ENCODE data around the gene ZNF500. TPM values are rescaled to one million over a fixed set of nuclear protein-coding genes. Genes with fewer than 3 reads are reported as not detected.

The ZNF500 gene
- total and polyA plus RNA-seq, 2 donors (not counting 1 experiment from before 2014, with no cell fraction given) = 12.0 to 26.5 TPM

GRCh38 chr16:4814542-4815173 is 47.7 kb upstream of the ZNF500 start:
- 95% methylated on average over 15 of the region's 16 CpGs for WGBS (ENCODE audit: insufficient coverage)
- peaks cover 0 to 63% of the 10 kb centered on the region in 2 experiments for H3K36me3 ChIP-seq (replicated peaks in 1 of 2; ENCODE audit: control extremely low read depth in 1 of 2, control insufficient read depth in 1 of 2, extremely low read depth in 1 of 2, insufficient read depth in 2 of 2, low read length in 1 of 2)
- ATAC-seq (ENCODE audit: low read depth) (no peak), DNase-seq (no peak)
- no peaks in the 10 kb centered on the region for H3K4me1 ChIP-seq (ENCODE audit: control insufficient read depth in 2 of 2, insufficient read depth in 2 of 2, low read length in 2 of 2)
- no peak overlapping the region for H3K9ac ChIP-seq (ENCODE audit: low read length)
- Mint-ChIP-seq H3K4me1 (no peaks in the 10 kb centered on the region), H3K27me3 (no peaks in the 10 kb centered on the region), H3K4me3 (no peak overlapping the region), H3K27ac (no peak overlapping the region), H3K9me3 (ENCODE audit: insufficient read depth) (no peaks in the 10 kb centered on the region)
- ChIA-PET POLR2A (no interaction called here), CTCF (no interaction called here)
- no peaks in the 10 kb centered on the region for H4K20me1 ChIP-seq (ENCODE audit: control insufficient read depth, insufficient read depth, low read length, poor library complexity, severe bottlenecking)
- no peak overlapping the region for H3K27ac ChIP-seq (ENCODE audit: low read length in 2 of 2)
- H3K27me3 ChIP-seq (replicated peaks in 1 of 4; ENCODE audit: control extremely low read depth in 1 of 4, control insufficient read depth in 3 of 4, insufficient read depth in 4 of 4, low read length in 3 of 4) = no peaks in the 10 kb centered on the region
- intact Hi-C loops (cut with micrococcal nuclease) = no loop called here
- no peak overlapping the region for H3K4me2 ChIP-seq (replicated peaks; ENCODE audit: low read depth, low read length, poor library complexity, severe bottlenecking)
- TF ChIP-seq, protein P1, sequence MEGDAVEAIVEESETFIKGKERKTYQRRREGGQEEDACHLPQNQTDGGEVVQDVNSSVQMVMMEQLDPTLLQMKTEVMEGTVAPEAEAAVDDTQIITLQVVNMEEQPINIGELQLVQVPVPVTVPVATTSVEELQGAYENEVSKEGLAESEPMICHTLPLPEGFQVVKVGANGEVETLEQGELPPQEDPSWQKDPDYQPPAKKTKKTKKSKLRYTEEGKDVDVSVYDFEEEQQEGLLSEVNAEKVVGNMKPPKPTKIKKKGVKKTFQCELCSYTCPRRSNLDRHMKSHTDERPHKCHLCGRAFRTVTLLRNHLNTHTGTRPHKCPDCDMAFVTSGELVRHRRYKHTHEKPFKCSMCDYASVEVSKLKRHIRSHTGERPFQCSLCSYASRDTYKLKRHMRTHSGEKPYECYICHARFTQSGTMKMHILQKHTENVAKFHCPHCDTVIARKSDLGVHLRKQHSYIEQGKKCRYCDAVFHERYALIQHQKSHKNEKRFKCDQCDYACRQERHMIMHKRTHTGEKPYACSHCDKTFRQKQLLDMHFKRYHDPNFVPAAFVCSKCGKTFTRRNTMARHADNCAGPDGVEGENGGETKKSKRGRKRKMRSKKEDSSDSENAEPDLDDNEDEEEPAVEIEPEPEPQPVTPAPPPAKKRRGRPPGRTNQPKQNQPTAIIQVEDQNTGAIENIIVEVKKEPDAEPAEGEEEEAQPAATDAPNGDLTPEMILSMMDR (IDR thresholded peaks at IDR 0.05) = no peak
- no peak for TF ChIP-seq EZH2 (IDR thresholded peaks at IDR 0.05; ENCODE audit: borderline replicate concordance, insufficient read depth, low read depth, low read length, poor library complexity, severe bottlenecking)
- H3K79me2 ChIP-seq (ENCODE audit: control insufficient read depth, insufficient read depth, low read length) = no peaks in the 10 kb centered on the region
- no peak overlapping the region for H3K4me3 ChIP-seq (ENCODE audit: control extremely low read depth in 1 of 5, extremely low read depth in 1 of 5, insufficient read depth in 1 of 5, low read depth in 2 of 5, low read length in 4 of 5)
- H2AFZ ChIP-seq (ENCODE audit: insufficient read depth, low read depth, low read length, poor library complexity, severe bottlenecking) = no peak overlapping the region
- H3K9me3 ChIP-seq (ENCODE audit: control extremely low read depth in 1 of 3, control insufficient read depth in 2 of 3, insufficient read depth in 1 of 3, low read length in 2 of 3) = no peaks in the 10 kb centered on the region

DNA sequence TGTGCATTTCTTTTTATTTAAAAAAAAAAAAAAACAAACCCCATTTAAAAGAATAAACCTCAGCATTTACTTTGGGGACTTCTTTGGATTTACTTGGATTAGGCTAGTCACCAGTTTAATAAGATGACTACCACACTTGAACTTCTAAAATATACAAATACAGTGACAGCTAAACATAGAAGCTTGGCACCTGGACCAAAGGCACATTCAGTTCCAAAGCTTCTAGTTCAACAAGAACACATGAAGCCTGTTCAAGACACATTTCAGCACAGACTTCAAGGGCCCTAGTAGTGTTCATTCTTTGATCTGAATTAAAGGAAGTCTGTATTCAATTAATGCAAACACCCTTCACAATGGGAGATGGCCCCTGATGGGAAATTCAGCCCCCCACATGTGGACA is 47.1 kb upstream of the ZNF500 start:
- no peak overlapping the region for H3K4me3 Mint-ChIP-seq
- no peak overlapping the region for H3K27ac Mint-ChIP-seq
- Histone ChIP-seq H3K9me3 (ENCODE audit: control extremely low read depth in 1 of 3, control insufficient read depth in 2 of 3, insufficient read depth in 1 of 3, low read length in 2 of 3) (no peaks in the 10 kb centered on the region), H3K27ac (ENCODE audit: low read length in 2 of 2) (no peak overlapping the region), H3K4me1 (ENCODE audit: control insufficient read depth in 2 of 2, insufficient read depth in 2 of 2, low read length in 2 of 2) (no peaks in the 10 kb centered on the region), H3K4me3 (ENCODE audit: control extremely low read depth in 1 of 5, extremely low read depth in 1 of 5, insufficient read depth in 1 of 5, low read depth in 2 of 5, low read length in 4 of 5) (no peak overlapping the region), H3K36me3 (replicated peaks in 1 of 2; ENCODE audit: control extremely low read depth in 1 of 2, control insufficient read depth in 1 of 2, extremely low read depth in 1 of 2, insufficient read depth in 2 of 2, low read length in 1 of 2) (peaks cover 0 to 58% of the 10 kb centered on the region in 2 experiments), H3K9ac (ENCODE audit: low read length) (no peak overlapping the region), H3K4me2 (replicated peaks; ENCODE audit: low read depth, low read length, poor library complexity, severe bottlenecking) (no peak overlapping the region), H3K27me3 (replicated peaks in 1 of 4; ENCODE audit: control extremely low read depth in 1 of 4, control insufficient read depth in 3 of 4, insufficient read depth in 4 of 4, low read length in 3 of 4) (no peaks in the 10 kb centered on the region), H3K79me2 (ENCODE audit: control insufficient read depth, insufficient read depth, low read length) (no peaks in the 10 kb centered on the region), H2AFZ (ENCODE audit: insufficient read depth, low read depth, low read length, poor library complexity, severe bottlenecking) (no peak overlapping the region), H4K20me1 (ENCODE audit: control insufficient read depth, insufficient read depth, low read length, poor library complexity, severe bottlenecking) (no peaks in the 10 kb centered on the region)
- no peaks in the 10 kb centered on the region for H3K4me1 Mint-ChIP-seq
- no peaks in the 10 kb centered on the region for H3K9me3 Mint-ChIP-seq (ENCODE audit: insufficient read depth)
- intact Hi-C loops (cut with micrococcal nuclease) = no loop called here
- H3K27me3 Mint-ChIP-seq = no peaks in the 10 kb centered on the region
- TF ChIP-seq, protein P1 (IDR thresholded peaks at IDR 0.05) = no peak
- TF ChIP-seq EZH2 (IDR thresholded peaks at IDR 0.05; ENCODE audit: borderline replicate concordance, insufficient read depth, low read depth, low read length, poor library complexity, severe bottlenecking) = no peak
- POLR2A ChIA-PET = no interaction called here
- ATAC-seq (ENCODE audit: low read depth) = no peak
- no peak for DNase-seq
- CTCF ChIA-PET = no interaction called here

Data from B cell (primary cell).